ENCODE measurements around the gene PIN1. TPM values are rescaled to one million over a fixed set of nuclear protein-coding genes. Genes with fewer than 3 reads are reported as not detected.

Gene PIN1
- total RNA-seq, 4 donors from 2014 or later = 137 to 160 (median 153) TPM

GRCh38 chr19:9891609-9892373 is 56.7 kb downstream of the PIN1 start:
- no peak for ATAC-seq

More at GRCh38 chr19:9891609-9892373, 56.7 kb downstream of the PIN1 start:
- Histone ChIP-seq H3K27ac (no peak overlapping the region), H3K4me1 (no peaks in the 10 kb centered on the region), H3K36me3 (no peaks in the 10 kb centered on the region), H3K9me3 (no peaks in the 10 kb centered on the region), H3K4me3 (no peak overlapping the region), H3K27me3 (peaks cover 16% of the 10 kb centered on the region)
- 76 to 87% methylated on average over 3 to 6 of the region's 6 CpGs for WGBS, 2 donors (ENCODE audit: low coverage in 1 of 2)
- TF ChIP-seq EP300 (IDR thresholded peaks at IDR 0.05) (no peak), POLR2A (IDR thresholded peaks at IDR 0.05) (no peak), POLR2AphosphoS5 (IDR thresholded peaks at IDR 0.05) (no peak), CTCF (IDR thresholded peaks at IDR 0.05) (no peak)

Small RNA genes lying within 50 kb of the gene (small RNA-seq; reads per million reads assigned to genes)
- 0 reads per million in 4 donors for gene RF00156

Other genes with a start within 250 kb of the PIN1 start
- gene ZNF561, start 214.1 kb upstream of the PIN1 start, total RNA-seq = 10 to 100 TPM; 20.6 to 50.5 (median 28.5) TPM
- 10 to 100 TPM; 26.9 to 35.9 (median 30.5) TPM for gene ZNF562, start 160.2 kb upstream of the PIN1 start, total RNA-seq
- gene ZNF846, start 66.6 kb upstream of the PIN1 start, total RNA-seq = 10 to 100 TPM; 10.5 to 36.1 (median 20.4) TPM
- gene FBXL12, start 16.2 kb upstream of the PIN1 start, total RNA-seq = 10 to 100 TPM; 17.2 to 27.1 (median 24.0) TPM
- 100 to 1,000 TPM; 420 to 701 (median 653) TPM for gene UBL5, start 7.4 kb upstream of the PIN1 start, total RNA-seq
- gene OLFM2, start 101.2 kb downstream of the PIN1 start, total RNA-seq = 10 to 100 TPM in 1 of 4 donors, 1 to 10 TPM in 3; 2.6 to 21.9 (median 8.5) TPM
- 10 to 100 TPM in 3 of 4 donors, 1 to 10 TPM in 1; 9.8 to 30.8 (median 25.2) TPM for gene COL5A3, start 175.2 kb downstream of the PIN1 start, total RNA-seq
- gene RDH8, start 178.2 kb downstream of the PIN1 start, total RNA-seq = not detected

Measured in gastroesophageal sphincter (tissue), 4 donors.